GM12892 (cell line): ENCODE results near the gene NHS.

Experiments used
- POLR2A ChIP-seq: IDR thresholded peaks from 2 replicates; pipeline ENCODE4 v1.6.1; 2011; ENCODE audit warnings: low read depth, low read length, control low read depth
- POLR2AphosphoS5 ChIP-seq: IDR thresholded peaks from 2 replicates; pipeline ENCODE4 v1.6.1; 2011; ENCODE audit warnings: low read depth, low read length, control low read depth
- TAF1 ChIP-seq: IDR thresholded peaks from 2 replicates; pipeline ENCODE4 v1.6.1; 2011; ENCODE audit warnings: low read depth, mild to moderate bottlenecking, control low read depth, low read length, borderline replicate concordance

DNA sequence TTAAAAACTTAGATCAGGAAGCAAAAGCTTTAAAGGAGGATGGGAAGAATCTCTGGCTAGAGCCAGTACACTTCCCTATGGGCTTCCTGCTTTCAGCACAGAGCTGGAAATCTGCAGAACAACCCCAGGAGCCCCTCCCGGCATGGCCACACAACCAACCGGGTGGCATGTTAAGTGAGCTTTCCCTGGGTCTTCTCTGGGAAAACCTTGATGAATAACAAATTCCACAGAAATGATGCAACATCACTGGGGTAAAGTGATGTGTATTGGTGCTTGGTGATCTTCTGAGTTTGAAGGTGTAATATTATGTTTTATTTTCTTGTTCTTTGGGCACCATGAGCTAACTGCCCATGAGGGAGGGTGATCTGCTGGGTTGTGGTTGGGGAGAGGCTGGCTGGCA, 22.1 kb downstream of the NHS start:
- TF ChIP-seq POLR2A (no peak), POLR2AphosphoS5 (no peak), TAF1 (no peak)
